Cortex of kidney (tissue), 1 donor: Measurements from ENCODE around the gene ACADM.
"Not testable (repeated sequence)": the region's sequence is repeated elsewhere in the genome, so short reads cannot be mapped to it uniquely, and the experiment has no call there.

Experiments
- DNase-seq: peaks from one replicate; lab custom pipeline; 2025; lab: John Stamatoyannopoulos, UW

The ACADM gene

GRCh38 chr1:75795703-75796193 is 71.2 kb downstream of the ACADM start:
- no peak for DNase-seq

GRCh38 chr1:75796376-75797272 is 72.1 kb downstream of the ACADM start, which contains the start of gene MSH4:
TSS of gene MSH4 (plus strand) at chr1:75796882. CDS start at chr1:75796986, 104 bp downstream.
- no peak for DNase-seq

- no peak for DNase-seq
Observed at GRCh38 chr1:75797273-75797588, 72.7 kb downstream of the ACADM start.

- no peak for DNase-seq
Observed at GRCh38 chr1:75797606-75798216, 73.2 kb downstream of the ACADM start.

- DNase-seq: not testable (repeated sequence)
Observed at GRCh38 chr1:75801480-75801879, 77.0 kb downstream of the ACADM start.

- no peak for DNase-seq
Observed at GRCh38 chr1:75808921-75809320, 84.4 kb downstream of the ACADM start.

GRCh38 chr1:75810113-75810512 is 85.6 kb downstream of the ACADM start:
- DNase-seq: not testable (repeated sequence)

- DNase-seq: no peak
Observed at GRCh38 chr1:75811211-75811981, 86.9 kb downstream of the ACADM start.

GRCh38 chr1:75812065-75812464 is 87.6 kb downstream of the ACADM start:
- no peak for DNase-seq
